Astrocyte (in vitro differentiated cells and primary cell): Measurements from ENCODE around the gene PRIMA1.

Source experiments
- EZH2 ChIP-seq: IDR thresholded peaks from 2 replicates; pipeline ENCODE4 v1.6.1; 2012; ENCODE audit warnings: mild to moderate bottlenecking, low read length, inconsistent platforms; ENCODE audit not compliant: insufficient read depth
- TF ChIP-seq, protein P1 (sequence below): IDR thresholded peaks from 2 replicates; pipeline ENCODE4 v1.5.1; 2011; ENCODE audit warnings: low read depth, mild to moderate bottlenecking, inconsistent platforms, low read length, moderate library complexity; ENCODE audit not compliant: insufficient read depth

DNA sequence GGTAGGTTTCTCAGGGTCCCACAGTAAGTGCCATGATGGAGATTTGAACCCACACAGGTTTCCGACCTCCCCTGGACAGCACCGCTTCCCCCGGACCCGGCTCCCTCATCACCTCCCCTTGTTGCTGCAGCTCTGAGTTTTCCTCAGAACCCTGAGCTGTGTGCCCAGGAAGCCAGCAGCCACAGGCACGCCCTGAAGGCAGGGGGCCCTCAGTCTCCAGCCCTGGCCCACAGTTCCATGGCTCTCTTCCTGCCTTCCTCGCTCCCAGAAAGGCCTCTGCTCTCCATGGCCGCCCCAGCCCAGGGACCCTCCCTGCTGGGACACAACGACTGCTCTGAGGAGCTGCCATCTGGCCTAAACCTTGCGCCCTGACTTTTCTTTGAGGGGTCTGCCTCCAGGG, 35.8 kb upstream of the PRIMA1 start:
- TF ChIP-seq, protein P1, sequence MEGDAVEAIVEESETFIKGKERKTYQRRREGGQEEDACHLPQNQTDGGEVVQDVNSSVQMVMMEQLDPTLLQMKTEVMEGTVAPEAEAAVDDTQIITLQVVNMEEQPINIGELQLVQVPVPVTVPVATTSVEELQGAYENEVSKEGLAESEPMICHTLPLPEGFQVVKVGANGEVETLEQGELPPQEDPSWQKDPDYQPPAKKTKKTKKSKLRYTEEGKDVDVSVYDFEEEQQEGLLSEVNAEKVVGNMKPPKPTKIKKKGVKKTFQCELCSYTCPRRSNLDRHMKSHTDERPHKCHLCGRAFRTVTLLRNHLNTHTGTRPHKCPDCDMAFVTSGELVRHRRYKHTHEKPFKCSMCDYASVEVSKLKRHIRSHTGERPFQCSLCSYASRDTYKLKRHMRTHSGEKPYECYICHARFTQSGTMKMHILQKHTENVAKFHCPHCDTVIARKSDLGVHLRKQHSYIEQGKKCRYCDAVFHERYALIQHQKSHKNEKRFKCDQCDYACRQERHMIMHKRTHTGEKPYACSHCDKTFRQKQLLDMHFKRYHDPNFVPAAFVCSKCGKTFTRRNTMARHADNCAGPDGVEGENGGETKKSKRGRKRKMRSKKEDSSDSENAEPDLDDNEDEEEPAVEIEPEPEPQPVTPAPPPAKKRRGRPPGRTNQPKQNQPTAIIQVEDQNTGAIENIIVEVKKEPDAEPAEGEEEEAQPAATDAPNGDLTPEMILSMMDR: no peak
- TF ChIP-seq EZH2: no peak
